Breast epithelium (tissue), 3 donors: ENCODE data around the gene MAGED2.

Source experiments
- POLR2A ChIP-seq: fragments of 450-650 bp; IDR thresholded peaks from one replicate; pipeline ENCODE4 v1.6.1; 2016; ENCODE audit warnings: antibody characterized with exemption, mild to moderate bottlenecking, moderate library complexity
- TF ChIP-seq, protein P1 (sequence below), 3 donors: fragments of 450-650 bp; IDR thresholded peaks; one replicate each; pipeline ENCODE4 v1.5.1; 2016 to 2017; ENCODE audit warnings: antibody characterized with exemption in 3 of 3, mild to moderate bottlenecking in 3 of 3, moderate library complexity in 3 of 3

DNA sequence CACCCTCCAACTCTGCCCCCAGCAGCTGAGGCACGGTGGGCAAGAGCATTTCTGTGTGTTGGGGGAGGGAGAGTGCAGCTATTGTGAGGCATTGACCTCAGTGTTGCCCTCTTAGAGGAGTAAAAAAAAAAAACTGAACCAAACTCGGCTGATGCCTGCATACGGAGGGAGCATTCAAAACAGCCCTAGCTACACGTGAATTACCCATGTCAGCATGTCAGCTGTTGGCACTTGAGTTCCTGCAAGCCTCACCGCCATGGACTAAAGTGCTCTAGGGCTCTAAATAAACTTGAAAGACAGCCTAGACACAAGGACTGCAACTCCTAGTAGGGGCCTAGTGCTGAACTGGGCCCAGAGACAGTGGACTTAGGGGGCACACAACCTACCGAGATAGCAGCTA lies 31.5 kb upstream of the MAGED2 start:
- TF ChIP-seq, protein P1, sequence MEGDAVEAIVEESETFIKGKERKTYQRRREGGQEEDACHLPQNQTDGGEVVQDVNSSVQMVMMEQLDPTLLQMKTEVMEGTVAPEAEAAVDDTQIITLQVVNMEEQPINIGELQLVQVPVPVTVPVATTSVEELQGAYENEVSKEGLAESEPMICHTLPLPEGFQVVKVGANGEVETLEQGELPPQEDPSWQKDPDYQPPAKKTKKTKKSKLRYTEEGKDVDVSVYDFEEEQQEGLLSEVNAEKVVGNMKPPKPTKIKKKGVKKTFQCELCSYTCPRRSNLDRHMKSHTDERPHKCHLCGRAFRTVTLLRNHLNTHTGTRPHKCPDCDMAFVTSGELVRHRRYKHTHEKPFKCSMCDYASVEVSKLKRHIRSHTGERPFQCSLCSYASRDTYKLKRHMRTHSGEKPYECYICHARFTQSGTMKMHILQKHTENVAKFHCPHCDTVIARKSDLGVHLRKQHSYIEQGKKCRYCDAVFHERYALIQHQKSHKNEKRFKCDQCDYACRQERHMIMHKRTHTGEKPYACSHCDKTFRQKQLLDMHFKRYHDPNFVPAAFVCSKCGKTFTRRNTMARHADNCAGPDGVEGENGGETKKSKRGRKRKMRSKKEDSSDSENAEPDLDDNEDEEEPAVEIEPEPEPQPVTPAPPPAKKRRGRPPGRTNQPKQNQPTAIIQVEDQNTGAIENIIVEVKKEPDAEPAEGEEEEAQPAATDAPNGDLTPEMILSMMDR (IDR thresholded peaks at IDR 0.05) = no peak
- TF ChIP-seq POLR2A = no peak
